ENCODE results near the gene GRIP1. TPM values are rescaled to one million over a fixed set of nuclear protein-coding genes. Genes with fewer than 3 reads are reported as not detected.

Gene GRIP1
- total RNA-seq, 2 donors from 2014 or later, result 5.2 to 19.5 TPM

DNA sequence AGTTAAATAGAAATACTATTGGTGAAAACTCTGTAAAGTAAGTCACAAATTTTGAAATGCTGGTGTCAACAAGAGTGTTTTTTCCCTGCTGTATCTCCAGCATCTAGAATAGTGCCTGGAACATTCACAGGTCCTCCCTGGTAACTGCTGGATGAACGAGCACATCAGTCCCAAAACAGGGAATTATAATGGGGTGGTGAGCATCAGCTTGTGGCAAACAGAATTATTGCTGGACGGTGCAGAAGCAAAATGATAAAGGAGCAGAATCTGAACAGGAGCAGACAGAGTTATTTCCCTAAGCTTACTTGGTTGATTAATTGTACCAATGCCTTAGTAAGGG, 129.9 kb downstream of the GRIP1 start:
- no peaks in the 10 kb centered on the region for H3K9me3 ChIP-seq
- 77% methylated on average over 2 of the region's 2 CpGs for WGBS
- intact Hi-C loops (cut with DNase I), result no loop called here
- H3K36me3 ChIP-seq, result no peaks in the 10 kb centered on the region
- H3K27me3 ChIP-seq (replicated peaks; ENCODE audit: insufficient read depth), result no peaks in the 10 kb centered on the region
- no peak for DNase-seq (ENCODE audit: low spot score)
- H3K4me3 ChIP-seq, result no peak overlapping the region
- no peak overlapping the region for H3K27ac ChIP-seq
- H3K4me1 ChIP-seq (replicated peaks), result no peaks in the 10 kb centered on the region
- TF ChIP-seq POLR2A (IDR thresholded peaks at IDR 0.05) (no peak), POLR2AphosphoS5 (IDR thresholded peaks at IDR 0.05) (no peak)
- TF ChIP-seq, protein P1, sequence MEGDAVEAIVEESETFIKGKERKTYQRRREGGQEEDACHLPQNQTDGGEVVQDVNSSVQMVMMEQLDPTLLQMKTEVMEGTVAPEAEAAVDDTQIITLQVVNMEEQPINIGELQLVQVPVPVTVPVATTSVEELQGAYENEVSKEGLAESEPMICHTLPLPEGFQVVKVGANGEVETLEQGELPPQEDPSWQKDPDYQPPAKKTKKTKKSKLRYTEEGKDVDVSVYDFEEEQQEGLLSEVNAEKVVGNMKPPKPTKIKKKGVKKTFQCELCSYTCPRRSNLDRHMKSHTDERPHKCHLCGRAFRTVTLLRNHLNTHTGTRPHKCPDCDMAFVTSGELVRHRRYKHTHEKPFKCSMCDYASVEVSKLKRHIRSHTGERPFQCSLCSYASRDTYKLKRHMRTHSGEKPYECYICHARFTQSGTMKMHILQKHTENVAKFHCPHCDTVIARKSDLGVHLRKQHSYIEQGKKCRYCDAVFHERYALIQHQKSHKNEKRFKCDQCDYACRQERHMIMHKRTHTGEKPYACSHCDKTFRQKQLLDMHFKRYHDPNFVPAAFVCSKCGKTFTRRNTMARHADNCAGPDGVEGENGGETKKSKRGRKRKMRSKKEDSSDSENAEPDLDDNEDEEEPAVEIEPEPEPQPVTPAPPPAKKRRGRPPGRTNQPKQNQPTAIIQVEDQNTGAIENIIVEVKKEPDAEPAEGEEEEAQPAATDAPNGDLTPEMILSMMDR (IDR thresholded peaks at IDR 0.05), result no peak

DNA sequence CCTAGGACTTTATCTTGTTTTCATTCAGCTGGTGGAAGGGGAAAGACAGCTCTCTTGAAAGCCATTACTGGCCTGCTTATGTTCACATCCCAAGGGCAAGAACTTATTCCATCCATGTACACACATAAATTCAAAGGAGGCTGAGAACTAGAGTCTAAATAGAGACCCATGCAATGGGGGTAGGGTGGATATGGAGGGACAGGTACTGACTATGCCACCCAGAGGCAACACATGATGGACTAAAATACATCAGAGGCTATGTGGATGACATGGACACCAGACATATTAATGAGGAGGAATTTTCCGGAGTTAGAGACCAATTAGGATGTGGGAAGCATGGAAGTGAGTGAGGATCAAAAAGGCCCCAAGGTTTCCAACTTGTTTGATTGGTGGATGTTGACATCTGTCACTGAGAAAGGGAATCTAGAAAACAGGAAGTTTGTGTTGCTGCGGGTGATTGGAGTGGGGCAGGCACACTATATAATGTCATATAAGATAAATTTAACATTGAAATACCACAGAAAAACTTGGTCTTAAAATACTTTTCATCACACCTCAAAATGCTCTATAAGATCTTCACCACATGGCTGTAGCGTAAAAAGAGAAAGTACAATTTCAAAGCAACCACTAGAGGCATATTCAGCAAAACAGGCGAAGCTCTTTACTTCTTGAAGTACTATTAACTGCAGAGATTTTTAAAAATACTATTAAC, 130.4 kb downstream of the GRIP1 start:
- no peaks in the 10 kb centered on the region for H3K36me3 ChIP-seq
- H3K4me1 ChIP-seq (replicated peaks), result no peaks in the 10 kb centered on the region
- WGBS, result 93% methylated on average over 4 of the region's 4 CpGs
- intact Hi-C loops (cut with DNase I), result no loop called here
- TF ChIP-seq POLR2AphosphoS5 (IDR thresholded peaks at IDR 0.05) (no peak), POLR2A (IDR thresholded peaks at IDR 0.05) (no peak)
- TF ChIP-seq, protein P1 (IDR thresholded peaks at IDR 0.05), result no peak
- H3K9me3 ChIP-seq, result no peaks in the 10 kb centered on the region
- H3K4me3 ChIP-seq, result no peak overlapping the region
- DNase-seq (ENCODE audit: low spot score), result no peak
- no peaks in the 10 kb centered on the region for H3K27me3 ChIP-seq (replicated peaks; ENCODE audit: insufficient read depth)
- no peak overlapping the region for H3K27ac ChIP-seq

DNA sequence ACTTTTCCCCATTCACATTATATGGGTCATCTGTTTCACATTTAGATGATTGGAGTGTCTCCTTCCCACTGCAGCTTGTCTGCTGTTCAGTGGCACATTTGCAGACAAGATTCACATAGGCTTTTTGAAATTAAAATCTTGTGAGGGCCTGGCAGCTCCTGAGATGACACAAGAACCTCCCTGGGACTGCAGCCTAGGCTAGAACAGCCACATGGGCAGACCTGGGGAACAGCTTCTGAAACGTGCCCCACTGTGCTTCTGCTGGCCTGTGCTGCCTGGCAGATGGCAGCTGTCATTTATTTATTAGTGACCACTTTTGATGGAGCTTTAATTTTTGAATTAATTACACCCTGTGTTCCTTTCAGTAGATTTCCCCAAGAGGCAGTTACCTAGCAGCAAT, 137.4 kb downstream of the GRIP1 start:
- Histone ChIP-seq H3K4me1 (replicated peaks) (no peaks in the 10 kb centered on the region), H3K27ac (no peak overlapping the region), H3K27me3 (replicated peaks; ENCODE audit: insufficient read depth) (no peaks in the 10 kb centered on the region), H3K36me3 (no peaks in the 10 kb centered on the region), H3K4me3 (no peak overlapping the region), H3K9me3 (no peaks in the 10 kb centered on the region)
- intact Hi-C loops (cut with DNase I), result no loop called here
- DNase-seq (ENCODE audit: low spot score), result no peak
- 53% methylated on average over 1 of the region's 1 CpG for WGBS
- no peak for TF ChIP-seq POLR2AphosphoS5 (IDR thresholded peaks at IDR 0.05)
- TF ChIP-seq, protein P1 (IDR thresholded peaks at IDR 0.05), result no peak
- TF ChIP-seq POLR2A (IDR thresholded peaks at IDR 0.05), result no peak

DNA sequence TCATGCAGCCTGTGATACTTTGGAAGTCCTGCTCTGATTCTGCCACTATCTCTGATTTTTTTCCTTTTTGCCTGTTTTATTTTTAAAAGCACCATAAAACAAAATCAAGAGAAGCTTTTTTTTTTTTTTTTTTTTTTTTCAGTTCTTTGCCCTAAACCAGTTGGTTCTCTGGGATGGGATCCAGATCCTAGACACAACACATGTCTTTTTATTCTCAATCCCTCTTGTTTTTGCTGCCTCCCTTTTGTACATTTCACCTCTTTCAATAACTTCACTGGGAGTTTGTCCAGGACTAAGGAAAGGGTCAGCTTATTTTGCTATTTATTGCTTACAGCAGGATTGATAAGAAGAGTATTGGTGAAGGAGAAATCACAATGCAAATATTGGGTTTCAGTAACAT, 139.4 kb downstream of the GRIP1 start:
- DNase-seq (ENCODE audit: low spot score), result no peak
- no peak overlapping the region for H3K27ac ChIP-seq
- TF ChIP-seq POLR2AphosphoS5 (IDR thresholded peaks at IDR 0.05), result no peak
- no peak for TF ChIP-seq POLR2A (IDR thresholded peaks at IDR 0.05)
- TF ChIP-seq, protein P1 (IDR thresholded peaks at IDR 0.05), result no peak
- H3K4me1 ChIP-seq (replicated peaks), result no peaks in the 10 kb centered on the region
- H3K4me3 ChIP-seq, result no peak overlapping the region
- H3K27me3 ChIP-seq (replicated peaks; ENCODE audit: insufficient read depth), result no peaks in the 10 kb centered on the region
- H3K9me3 ChIP-seq, result no peaks in the 10 kb centered on the region
- intact Hi-C loops (cut with DNase I), result no loop called here
- H3K36me3 ChIP-seq, result no peaks in the 10 kb centered on the region

DNA sequence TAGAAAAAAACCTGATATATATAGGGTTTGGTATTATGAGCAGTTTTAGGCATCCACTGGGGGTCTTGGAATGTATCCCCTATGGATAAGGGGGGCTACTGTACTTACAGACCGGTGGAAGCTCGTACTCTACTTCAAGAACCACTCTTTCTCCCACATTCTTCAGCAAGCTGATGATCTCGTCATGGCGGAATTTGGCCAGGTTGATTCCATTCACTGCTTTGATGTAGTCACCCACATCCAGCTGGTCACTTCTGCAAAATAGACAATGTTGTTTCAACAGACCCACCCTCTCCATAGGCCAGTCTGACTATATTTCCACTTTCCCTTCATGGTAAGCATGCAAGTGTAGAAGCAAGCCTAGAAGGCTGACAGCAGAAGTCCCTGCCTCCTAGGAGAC, 139.9 kb downstream of the GRIP1 start:
- H3K36me3 ChIP-seq, result no peaks in the 10 kb centered on the region
- no peak for DNase-seq (ENCODE audit: low spot score)
- H3K27me3 ChIP-seq (replicated peaks; ENCODE audit: insufficient read depth), result no peaks in the 10 kb centered on the region
- H3K27ac ChIP-seq, result no peak overlapping the region
- no peak overlapping the region for H3K4me3 ChIP-seq
- intact Hi-C loops (cut with DNase I), result no loop called here
- 93% methylated on average over 4 of the region's 4 CpGs for WGBS
- no peaks in the 10 kb centered on the region for H3K9me3 ChIP-seq
- no peaks in the 10 kb centered on the region for H3K4me1 ChIP-seq (replicated peaks)
- no peak for TF ChIP-seq POLR2A (IDR thresholded peaks at IDR 0.05)
- TF ChIP-seq, protein P1 (IDR thresholded peaks at IDR 0.05), result no peak
- no peak for TF ChIP-seq POLR2AphosphoS5 (IDR thresholded peaks at IDR 0.05)

Measured in prostate gland (tissue), 2 donors.